Right lobe of liver (tissue), 4 donors: ENCODE results near the gene RALGAPB.
"Not testable (repeated sequence)": the region's sequence is repeated elsewhere in the genome, so short reads cannot be mapped to it uniquely, and the experiment has no call there.

ENCODE experiments used
- CTCF ChIP-seq, 4 donors: fragments of 200-600 bp in 3 of 4; fragments of 450-650 bp in 1 of 4; IDR thresholded peaks; one replicate each; pipeline versions ENCODE4 v1.5.1 to v1.8.0; 2016 to 2022; ENCODE audit warnings: antibody characterized with exemption in 4 of 4, mild to moderate bottlenecking in 2 of 4
- POLR2A ChIP-seq: fragments of 450-650 bp; IDR thresholded peaks from one replicate; pipeline ENCODE4 v1.6.1; 2017; ENCODE audit warnings: antibody characterized with exemption, mild to moderate bottlenecking
- donor health status: DM: no; HTN: no; CAD: no.
- donor health status: DM: no; HTN: no; CAD: no.
- donor health status: DM: no; HTN: yes; CAD: no.

- TF ChIP-seq CTCF (IDR thresholded peaks at IDR 0.05); POLR2A: not testable (repeated sequence)
Measured at GRCh38 chr20:38594281-38594680, 121.6 kb downstream of the RALGAPB start.
